Left lung (tissue), 10 donors: ENCODE measurements around the gene TMEM98. TPM values are rescaled to one million over a fixed set of nuclear protein-coding genes. Genes with fewer than 3 reads are reported as not detected.
"Not testable (repeated sequence)": the region's sequence is repeated elsewhere in the genome, so short reads cannot be mapped to it uniquely, and the experiment has no call there.

Source experiments
- ATAC-seq: fragments of 200-7000 bp; cut with Tn5 transposase; one replicate; pipeline ENCODE4 v1.9.1; 2020; ENCODE audit warnings: moderate library complexity
- DNase-seq, 4 donors: peaks; one replicate each; pipeline ENCODE4 v3.0.0-alpha.2; 2013 to 2020
- H3K27ac ChIP-seq, 2 donors: fragments of 200-600 bp; sonication (generic) in 1 of 2; one replicate each; pipeline versions ENCODE4 v1.5.0 to v1.8.0; 2020 to 2021
- H3K27me3 ChIP-seq, 2 donors: fragments of 200-600 bp; sonication (generic) in 1 of 2; one replicate each; pipeline versions ENCODE4 v1.5.0 to v1.8.0; 2020 to 2021
- H3K36me3 ChIP-seq, 2 donors: fragments of 200-600 bp; sonication (generic) in 1 of 2; one replicate each; pipeline versions ENCODE4 v1.5.0 to v1.8.0; 2020 to 2021
- H3K4me1 ChIP-seq, 2 donors: fragments of 200-600 bp; one replicate each; pipeline ENCODE4 v1.8.0; 2021
- H3K4me3 ChIP-seq, 2 donors: fragments of 200-600 bp; sonication (generic) in 1 of 2; one replicate each; pipeline versions ENCODE4 v1.5.0 to v1.8.0; 2020 to 2021; ENCODE audit warnings: mild to moderate bottlenecking in 1 of 2
- H3K9me3 ChIP-seq, 2 donors: fragments of 200-600 bp; sonication (generic) in 1 of 2; one replicate each; pipeline versions ENCODE4 v1.5.0 to v1.8.0; 2020 to 2021
- intact Hi-C, 2 donors: fragments of 100-400 bp; cut with DNase I; formaldehyde crosslinking; loops; one replicate each; pipeline versions ENCODE4 v1.11.2 to v1.14.2; 2022
- polyA plus RNA-seq, 6 donors: library from polyadenylated mRNA; unstranded; fragments of 120-200 nt; gene quantifications; one replicate each; pipeline ENCODE4 v1.2.1, GENCODE V29; 2013; ENCODE audit not compliant: insufficient read length in 6 of 6
- total RNA-seq, 2 donors: library from RNA; stranded (reverse); fragmentation: NEBNext Ultra II Directional; extraction: Animal tissue kit (Norgen Biotek cat#: 25700); gene quantifications; one replicate each; pipeline ENCODE4 v1.2.1, GENCODE V29; 2021
- TF ChIP-seq, protein P1 (sequence below), 2 donors: fragments of 200-600 bp; sonication (generic) in 1 of 2; IDR thresholded peaks; one replicate each; pipeline versions ENCODE4 v1.5.0 to v1.8.0; 2021; ENCODE audit warnings: antibody characterized with exemption in 2 of 2
- donor health status: DM: no; HTN: yes; CAD: no.
- donor health status: DM: no; HTN: no; CAD: no.

Gene TMEM98
- total and polyA plus RNA-seq, 8 donors: 57.1 to 313 (median 267) TPM

- Histone ChIP-seq H3K36me3 (no peaks in the 10 kb centered on the region), H3K9me3 (no peaks in the 10 kb centered on the region), H3K4me3 (no peak overlapping the region), H3K27me3 (no peaks in the 10 kb centered on the region), H3K4me1 (peaks cover 0 to 9% of the 10 kb centered on the region in 2 donors), H3K27ac (no peak overlapping the region)
- intact Hi-C loops: no loop called here
- TF ChIP-seq, protein P1, sequence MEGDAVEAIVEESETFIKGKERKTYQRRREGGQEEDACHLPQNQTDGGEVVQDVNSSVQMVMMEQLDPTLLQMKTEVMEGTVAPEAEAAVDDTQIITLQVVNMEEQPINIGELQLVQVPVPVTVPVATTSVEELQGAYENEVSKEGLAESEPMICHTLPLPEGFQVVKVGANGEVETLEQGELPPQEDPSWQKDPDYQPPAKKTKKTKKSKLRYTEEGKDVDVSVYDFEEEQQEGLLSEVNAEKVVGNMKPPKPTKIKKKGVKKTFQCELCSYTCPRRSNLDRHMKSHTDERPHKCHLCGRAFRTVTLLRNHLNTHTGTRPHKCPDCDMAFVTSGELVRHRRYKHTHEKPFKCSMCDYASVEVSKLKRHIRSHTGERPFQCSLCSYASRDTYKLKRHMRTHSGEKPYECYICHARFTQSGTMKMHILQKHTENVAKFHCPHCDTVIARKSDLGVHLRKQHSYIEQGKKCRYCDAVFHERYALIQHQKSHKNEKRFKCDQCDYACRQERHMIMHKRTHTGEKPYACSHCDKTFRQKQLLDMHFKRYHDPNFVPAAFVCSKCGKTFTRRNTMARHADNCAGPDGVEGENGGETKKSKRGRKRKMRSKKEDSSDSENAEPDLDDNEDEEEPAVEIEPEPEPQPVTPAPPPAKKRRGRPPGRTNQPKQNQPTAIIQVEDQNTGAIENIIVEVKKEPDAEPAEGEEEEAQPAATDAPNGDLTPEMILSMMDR (IDR thresholded peaks at IDR 0.05): no peak
- no peak for ATAC-seq
- DNase-seq: no peak
Measured at GRCh38 chr17:32914181-32914580, 13.8 kb upstream of the TMEM98 start.

DNA sequence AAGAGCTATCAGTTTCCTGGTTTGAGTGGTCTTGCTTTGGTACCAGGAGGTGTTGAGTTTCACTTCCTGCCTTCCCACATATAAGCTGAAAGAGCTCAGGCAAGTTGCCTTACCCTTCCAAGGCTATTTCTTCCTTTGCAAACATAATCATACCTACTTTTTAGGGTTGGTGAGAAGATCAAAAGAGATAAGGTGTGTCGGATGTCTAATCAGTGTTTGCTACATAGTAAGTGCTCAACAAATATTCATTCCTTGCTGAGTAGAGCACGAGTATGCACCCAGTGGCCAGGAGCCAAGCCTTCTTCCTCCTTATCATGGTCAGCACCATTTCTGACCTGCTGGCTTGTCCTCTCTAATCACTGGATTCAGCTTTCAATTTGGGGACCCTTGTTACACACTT is 12.7 kb upstream of the TMEM98 start:
- DNase-seq: no peak
- Histone ChIP-seq H3K27me3 (no peaks in the 10 kb centered on the region), H3K36me3 (no peaks in the 10 kb centered on the region), H3K27ac (no peak overlapping the region), H3K4me3 (no peak overlapping the region), H3K4me1 (peaks cover 0 to 9% of the 10 kb centered on the region in 2 donors), H3K9me3 (no peaks in the 10 kb centered on the region)
- intact Hi-C loops: no loop called here
- no peak for ATAC-seq
- TF ChIP-seq, protein P1 (IDR thresholded peaks at IDR 0.05): no peak

DNA sequence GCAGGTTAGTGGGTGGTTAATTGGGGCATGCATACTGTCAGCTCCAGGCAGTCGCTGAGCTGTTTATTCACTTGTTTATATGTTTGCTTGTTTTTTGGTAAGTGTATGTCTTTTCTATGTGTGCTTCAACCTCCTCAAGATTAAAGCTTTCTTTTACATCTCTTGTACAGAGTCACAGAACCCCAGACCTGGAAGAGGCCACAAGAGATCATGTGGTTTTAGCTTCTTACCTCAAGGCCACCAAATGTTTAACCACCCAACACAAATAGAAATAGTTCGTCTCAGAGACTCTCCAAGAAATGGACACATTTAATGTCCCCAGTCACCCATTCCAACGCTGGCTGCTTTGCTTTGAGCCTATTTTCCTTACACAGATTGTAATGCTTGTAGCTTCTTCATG is 11.8 kb upstream of the TMEM98 start:
- no peaks in the 10 kb centered on the region for H3K36me3 ChIP-seq
- intact Hi-C loops: no loop called here
- DNase-seq (no peak), ATAC-seq (no peak)
- H3K9me3 ChIP-seq: no peaks in the 10 kb centered on the region
- no peak overlapping the region for H3K4me3 ChIP-seq
- H3K27ac ChIP-seq: no peak overlapping the region
- TF ChIP-seq, protein P1 (IDR thresholded peaks at IDR 0.05): no peak
- H3K4me1 ChIP-seq: peaks cover 0 to 9% of the 10 kb centered on the region in 2 donors
- H3K27me3 ChIP-seq: no peaks in the 10 kb centered on the region

DNA sequence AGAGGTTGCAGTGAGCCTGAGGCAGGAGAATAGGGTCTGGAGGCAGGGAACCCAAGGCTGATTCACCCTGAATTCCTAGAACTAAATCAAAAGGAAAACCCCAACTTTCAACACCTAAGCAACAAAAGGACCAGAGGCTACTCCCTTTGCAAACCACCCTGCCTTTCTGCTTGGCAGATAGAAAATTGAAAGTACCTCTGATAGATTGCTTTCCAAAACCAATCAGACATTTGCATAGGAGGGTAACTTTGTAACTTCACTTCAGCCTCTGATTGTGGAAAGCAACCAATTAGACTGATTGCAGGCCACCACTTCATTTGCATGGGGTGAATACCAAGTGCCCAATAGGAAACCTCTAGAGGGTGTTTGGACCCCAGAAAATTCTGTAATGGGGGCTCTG is 10.9 kb upstream of the TMEM98 start:
- Histone ChIP-seq H3K9me3 (no peaks in the 10 kb centered on the region), H3K4me3 (no peak overlapping the region), H3K36me3 (no peaks in the 10 kb centered on the region), H3K27me3 (no peaks in the 10 kb centered on the region), H3K4me1 (peaks cover 0 to under 1% of the 10 kb centered on the region in 2 donors), H3K27ac (no peak overlapping the region)
- DNase-seq (no peak), ATAC-seq (no peak)
- intact Hi-C loops: no loop called here
- TF ChIP-seq, protein P1 (IDR thresholded peaks at IDR 0.05): no peak

DNA sequence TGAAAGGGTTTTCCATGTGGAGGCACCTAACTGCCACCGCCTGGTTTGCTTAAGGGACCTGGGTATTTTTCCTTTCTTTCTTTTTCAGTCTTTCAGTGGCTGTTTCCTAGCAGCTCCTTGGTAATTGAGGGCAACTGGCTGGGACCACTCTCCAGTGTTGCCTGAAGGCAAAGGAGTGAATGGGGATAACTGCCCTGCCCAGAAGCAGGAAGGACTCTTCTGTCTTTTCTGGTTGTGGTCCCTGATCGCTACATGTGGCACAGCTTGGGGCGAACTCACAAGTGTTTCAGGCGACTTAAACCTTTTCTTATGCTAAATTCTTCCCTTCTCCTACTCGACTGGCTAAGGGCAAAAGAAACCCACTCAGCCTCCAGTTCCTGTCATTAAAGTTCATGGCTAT is 10.1 kb upstream of the TMEM98 start:
- H3K36me3 ChIP-seq: no peaks in the 10 kb centered on the region
- no peak for DNase-seq
- no peaks in the 10 kb centered on the region for H3K27me3 ChIP-seq
- H3K27ac ChIP-seq: no peak overlapping the region
- no peak for ATAC-seq
- no peak overlapping the region for H3K4me3 ChIP-seq
- TF ChIP-seq, protein P1 (IDR thresholded peaks at IDR 0.05): no peak
- no peaks in the 10 kb centered on the region for H3K4me1 ChIP-seq
- intact Hi-C loops: no loop called here
- no peaks in the 10 kb centered on the region for H3K9me3 ChIP-seq

DNA sequence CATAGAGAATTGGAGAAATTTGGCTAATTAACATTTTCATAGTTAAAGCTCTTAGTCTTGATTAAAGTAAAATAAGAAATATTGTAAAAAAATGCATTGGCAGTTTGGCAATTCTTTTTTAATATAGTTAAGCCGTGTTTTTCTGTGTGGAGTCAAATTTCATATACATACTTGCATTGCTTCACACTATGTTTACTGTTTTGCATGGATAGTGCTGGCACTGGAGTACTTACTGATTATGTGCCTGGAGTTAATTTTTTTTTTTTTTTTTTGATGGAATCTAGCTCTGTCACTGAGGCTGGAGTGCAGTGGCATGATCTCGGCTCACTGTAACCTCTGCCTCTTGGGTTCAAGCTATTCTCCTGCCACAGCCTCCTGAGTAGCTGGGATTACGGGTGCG is 8.1 kb upstream of the TMEM98 start:
- H3K36me3 ChIP-seq, H3K4me1 ChIP-seq, ATAC-seq, H3K27me3 ChIP-seq, H3K27ac ChIP-seq, intact Hi-C loops, H3K9me3 ChIP-seq, H3K4me3 ChIP-seq: not testable (repeated sequence)
- DNase-seq: peak in 1 of 4 donors; percentile 59
